Gastrocnemius medialis (tissue), 4 donors: ENCODE measurements around the gene SDF2L1. TPM values are rescaled to one million over a fixed set of nuclear protein-coding genes. Genes with fewer than 3 reads are reported as not detected.

Experiments used
- ATAC-seq, 2 donors: fragments of 150-250 bp; one replicate each; pipeline ENCODE4 v1.9.1; 2016
- DNase-seq, 2 donors: peaks; one replicate each; pipeline ENCODE4 v3.0.0-alpha.2; 2019
- H3K27ac ChIP-seq, 4 donors: fragments of 200-600 bp; sonication (generic); 1 replicate in 1 of 4; 2 replicates in 3 of 4; pipeline ENCODE4 v1.5.1; 2016 to 2018; ENCODE audit warnings: mild to moderate bottlenecking in 2 of 4, moderate library complexity in 1 of 4
- H3K27me3 ChIP-seq, 3 donors: fragments of 200-600 bp; sonication (generic) in 2 of 3; 1 replicate in 1 of 3; 2 replicates in 2 of 3; pipeline versions ENCODE4 v1.5.1 to v1.6.0; 2016 to 2019; ENCODE audit warnings: mild to moderate bottlenecking in 1 of 3, moderate library complexity in 1 of 3
- H3K36me3 ChIP-seq, 2 donors: fragments of 200-600 bp; sonication (generic) in 1 of 2; one replicate each; pipeline ENCODE4 v1.5.1; 2017 to 2018
- H3K4me1 ChIP-seq, 2 donors: fragments of 200-600 bp; sonication (generic) in 1 of 2; one replicate each; pipeline ENCODE4 v1.5.1; 2016 to 2017; ENCODE audit warnings: mild to moderate bottlenecking in 2 of 2
- H3K4me3 ChIP-seq, 4 donors: fragments of 200-600 bp; sonication (generic) in 3 of 4; 1 replicate in 1 of 4; 2 replicates in 3 of 4; pipeline ENCODE4 v1.5.1; 2016 to 2019; ENCODE audit warnings: mild to moderate bottlenecking in 2 of 4
- H3K9me3 ChIP-seq, 3 donors: fragments of 200-600 bp; sonication (generic) in 2 of 3; 1 replicate in 1 of 3; 2 replicates in 2 of 3; pipeline ENCODE4 v1.5.1; 2016 to 2019
- POLR2A ChIP-seq, 2 donors: fragments of 450-650 bp; IDR thresholded peaks; one replicate each; pipeline ENCODE4 v1.6.1; 2017; ENCODE audit warnings: antibody characterized with exemption in 2 of 2, mild to moderate bottlenecking in 2 of 2, moderate library complexity in 2 of 2
- in situ Hi-C, 4 donors: fragments of 200-750 bp; cut with MboI; loops; one replicate each; pipeline versions ENCODE4 v1.15.0 to v1.8.0; 2017; ENCODE audit warnings: low sequenced_read_pairs in 4 of 4
- intact Hi-C: fragments of 100-400 bp; cut with DNase I; formaldehyde crosslinking; loops from one replicate; pipeline ENCODE4 v1.15.1; 2023; ENCODE audit warnings: low total_unique reads
- total RNA-seq, 4 donors: library from RNA; depleted of rRNA; stranded (reverse); fragments of >200 nt; gene quantifications; one replicate each; pipeline versions ENCODE4 v1.1.0 to v1.2.3, GENCODE V29; 2016
- TF ChIP-seq, protein P1 (sequence below), 5 experiments: fragments of 450-650 bp in 3 of 5; fragments of 200-600 bp in 2 of 5; sonication (generic) in 2 of 5; IDR thresholded peaks in 4 of 5; conservative IDR thresholded peaks in 1 of 5; 1 replicate in 4 of 5; 2 replicates in 1 of 5; pipeline ENCODE4 v1.5.1; 2016 to 2019; ENCODE audit warnings: antibody characterized with exemption in 5 of 5, mild to moderate bottlenecking in 3 of 5, moderate library complexity in 3 of 5

SDF2L1 gene
- total RNA-seq, 4 donors from 2014 or later = 8.5 to 33.2 (median 23.3) TPM

DNA sequence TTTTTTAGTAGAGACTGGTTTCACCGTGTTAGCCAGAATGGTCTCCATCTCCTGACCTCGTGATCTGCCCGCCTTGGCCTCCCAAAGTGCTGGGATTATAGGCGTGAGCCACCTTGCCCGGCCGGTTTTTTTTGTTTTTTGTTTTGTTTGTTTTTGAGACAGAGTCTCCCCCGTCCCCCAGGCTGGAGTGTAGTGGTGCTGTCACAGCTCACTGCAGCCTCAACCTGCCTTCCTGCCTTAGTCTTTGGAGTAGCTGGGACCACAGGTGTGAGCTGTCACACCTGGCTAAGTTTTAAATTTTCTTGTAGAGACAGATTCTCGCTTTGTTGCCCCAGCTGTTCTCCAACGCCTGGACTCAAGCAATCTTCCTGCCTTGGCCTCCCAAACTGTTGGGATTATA lies 26.9 kb downstream of the SDF2L1 start:
- in situ Hi-C loops (no loop called here), intact Hi-C loops (loop anchor here (5.0 kb wide), 1 partner anchor 268 kb away; no protein-coding TSS in a partner anchor)
- Histone ChIP-seq H3K9me3 (no peaks in the 10 kb centered on the region), H3K4me1 (peaks cover 0 to 12% of the 10 kb centered on the region in 2 donors), H3K4me3 (no peak overlapping the region), H3K36me3 (peaks cover 0 to 40% of the 10 kb centered on the region in 2 donors), H3K27ac (no peak overlapping the region), H3K27me3 (no peaks in the 10 kb centered on the region)
- no peak for TF ChIP-seq POLR2A (IDR thresholded peaks at IDR 0.05)
- TF ChIP-seq, protein P1, sequence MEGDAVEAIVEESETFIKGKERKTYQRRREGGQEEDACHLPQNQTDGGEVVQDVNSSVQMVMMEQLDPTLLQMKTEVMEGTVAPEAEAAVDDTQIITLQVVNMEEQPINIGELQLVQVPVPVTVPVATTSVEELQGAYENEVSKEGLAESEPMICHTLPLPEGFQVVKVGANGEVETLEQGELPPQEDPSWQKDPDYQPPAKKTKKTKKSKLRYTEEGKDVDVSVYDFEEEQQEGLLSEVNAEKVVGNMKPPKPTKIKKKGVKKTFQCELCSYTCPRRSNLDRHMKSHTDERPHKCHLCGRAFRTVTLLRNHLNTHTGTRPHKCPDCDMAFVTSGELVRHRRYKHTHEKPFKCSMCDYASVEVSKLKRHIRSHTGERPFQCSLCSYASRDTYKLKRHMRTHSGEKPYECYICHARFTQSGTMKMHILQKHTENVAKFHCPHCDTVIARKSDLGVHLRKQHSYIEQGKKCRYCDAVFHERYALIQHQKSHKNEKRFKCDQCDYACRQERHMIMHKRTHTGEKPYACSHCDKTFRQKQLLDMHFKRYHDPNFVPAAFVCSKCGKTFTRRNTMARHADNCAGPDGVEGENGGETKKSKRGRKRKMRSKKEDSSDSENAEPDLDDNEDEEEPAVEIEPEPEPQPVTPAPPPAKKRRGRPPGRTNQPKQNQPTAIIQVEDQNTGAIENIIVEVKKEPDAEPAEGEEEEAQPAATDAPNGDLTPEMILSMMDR (IDR thresholded peaks at IDR 0.05 in 4 of 5, conservative IDR thresholded peaks at IDR 0.05 in 1 of 5) = no peak
- ATAC-seq (no peak), DNase-seq (no peak)

DNA sequence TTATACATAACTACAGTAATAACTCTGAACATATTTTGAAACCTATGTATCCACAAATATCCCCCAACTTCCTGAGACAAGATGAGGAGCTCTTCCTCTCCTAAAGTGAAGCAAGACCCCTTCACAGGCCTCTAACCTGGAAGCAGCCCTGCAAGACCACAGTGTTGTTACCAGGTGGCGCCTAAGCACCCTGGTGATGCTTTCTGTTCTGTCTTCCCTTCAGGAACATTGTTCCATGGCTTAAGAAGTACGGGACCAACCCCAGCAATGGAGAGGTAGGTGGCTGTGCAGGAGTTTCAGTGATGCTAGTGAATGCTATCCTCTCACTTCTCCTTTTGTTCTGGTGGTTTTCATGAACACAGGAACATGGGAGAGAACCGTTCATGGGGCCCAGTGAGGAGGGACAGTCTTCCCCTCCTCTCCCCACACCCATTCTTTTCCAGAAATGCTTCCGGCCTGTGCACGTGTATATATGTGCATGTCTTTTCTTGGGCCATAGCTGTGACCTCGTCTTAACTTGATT lies 30.1 kb downstream of the SDF2L1 start:
- DNase-seq = no peak
- H3K36me3 ChIP-seq = peaks cover 0 to 60% of the 10 kb centered on the region in 2 donors
- in situ Hi-C loops = no loop called here

DNA sequence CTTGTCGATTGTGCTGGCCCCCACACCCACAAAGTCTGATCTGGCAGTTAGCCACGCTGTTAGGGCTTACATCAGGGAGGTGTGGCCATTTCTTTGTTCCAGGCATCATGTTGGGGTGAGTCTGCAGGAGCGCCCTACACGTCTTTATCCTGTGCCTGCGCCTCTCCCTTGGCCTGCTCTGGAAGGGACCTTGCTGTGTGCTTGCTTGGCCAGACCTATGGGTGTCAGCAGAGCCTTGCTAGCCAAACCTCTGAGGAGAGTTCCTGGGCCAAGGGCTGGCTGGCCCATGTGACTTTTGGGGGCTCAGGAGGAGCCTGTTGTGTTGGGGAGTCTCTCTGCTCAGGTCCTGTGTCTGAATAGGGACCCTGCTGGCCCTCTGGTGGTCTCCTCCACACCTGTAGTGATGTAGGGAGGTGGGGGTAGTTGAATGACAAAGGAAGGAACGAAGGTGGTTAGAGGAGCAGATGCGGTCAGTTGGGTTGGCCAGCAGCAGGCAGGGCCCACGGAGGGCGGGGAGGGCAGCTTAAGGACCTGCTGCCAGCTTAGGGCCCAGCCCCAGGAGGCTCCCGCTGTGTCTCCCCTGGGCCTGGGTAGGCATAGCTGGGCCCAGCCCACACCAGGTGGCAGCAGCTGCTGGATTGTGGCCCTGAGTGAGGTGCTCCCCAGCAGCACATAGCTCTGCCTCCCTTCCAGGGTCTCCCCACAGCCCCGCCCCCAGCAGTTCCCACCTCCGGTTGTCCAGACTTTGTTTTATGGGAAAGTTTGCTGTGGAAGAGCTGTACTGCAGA lies 31.6 kb downstream of the SDF2L1 start:
- intact Hi-C loops (no loop called here), in situ Hi-C loops (no loop called here)
- no peak for ATAC-seq
- Histone ChIP-seq H3K4me1 (no peaks in the 10 kb centered on the region), H3K36me3 (peaks cover 0 to 60% of the 10 kb centered on the region in 2 donors), H3K4me3 (no peak overlapping the region), H3K27me3 (no peaks in the 10 kb centered on the region), H3K9me3 (no peaks in the 10 kb centered on the region), H3K27ac (no peak overlapping the region)
- no peak for DNase-seq
- no peak for TF ChIP-seq POLR2A (IDR thresholded peaks at IDR 0.05)
- TF ChIP-seq, protein P1 (IDR thresholded peaks at IDR 0.05 in 4 of 5, conservative IDR thresholded peaks at IDR 0.05 in 1 of 5) = no peak

More for the DNA sequence above, 30.1 kb downstream of the SDF2L1 start:
- Histone ChIP-seq H3K4me1 (peaks cover 0 to under 1% of the 10 kb centered on the region in 2 donors), H3K27me3 (no peaks in the 10 kb centered on the region), H3K27ac (no peak overlapping the region), H3K4me3 (no peak overlapping the region), H3K9me3 (no peaks in the 10 kb centered on the region)
- TF ChIP-seq, protein P1 (IDR thresholded peaks at IDR 0.05 in 4 of 5, conservative IDR thresholded peaks at IDR 0.05 in 1 of 5) = no peak
- TF ChIP-seq POLR2A (IDR thresholded peaks at IDR 0.05) = no peak
- intact Hi-C loops = no loop called here
- no peak for ATAC-seq

DNA sequence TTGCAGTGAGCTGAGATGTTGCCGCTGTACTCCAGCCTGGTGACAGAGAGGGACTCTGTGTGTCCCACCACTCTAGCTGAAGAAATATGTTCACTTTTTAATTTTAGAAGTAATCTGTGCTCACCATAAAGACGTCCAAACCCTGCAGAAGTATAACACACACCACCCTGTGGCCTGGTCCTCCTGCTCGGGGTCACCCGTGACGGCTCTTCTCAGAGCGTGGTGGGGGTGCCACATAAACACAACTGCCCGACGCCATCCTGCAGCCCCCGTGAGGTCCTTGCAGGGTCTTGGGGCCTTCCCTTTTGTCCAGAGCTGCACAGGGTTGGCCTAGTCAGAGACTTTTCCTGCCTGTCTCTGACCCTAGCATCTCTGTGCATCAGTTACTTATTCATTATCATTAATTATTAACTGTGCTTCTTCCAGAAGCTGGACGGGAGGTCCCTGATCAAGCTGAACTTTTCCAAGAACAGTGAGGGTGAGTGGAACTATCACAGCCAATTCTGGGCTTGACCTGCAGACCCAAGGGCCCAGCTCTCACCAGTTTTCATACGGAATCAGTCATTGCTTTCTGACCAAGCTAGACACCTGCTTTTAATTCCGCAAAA lies 32.6 kb downstream of the SDF2L1 start:
- Histone ChIP-seq H3K9me3 (no peaks in the 10 kb centered on the region), H3K4me1 (no peaks in the 10 kb centered on the region), H3K36me3 (peaks cover 0 to 60% of the 10 kb centered on the region in 2 donors), H3K4me3 (no peak overlapping the region), H3K27ac (no peak overlapping the region), H3K27me3 (no peaks in the 10 kb centered on the region)
- TF ChIP-seq POLR2A (IDR thresholded peaks at IDR 0.05) = no peak
- TF ChIP-seq, protein P1 (IDR thresholded peaks at IDR 0.05 in 4 of 5, conservative IDR thresholded peaks at IDR 0.05 in 1 of 5) = no peak
- in situ Hi-C loops = no loop called here
- no peak for DNase-seq
- intact Hi-C loops = no loop called here
- no peak for ATAC-seq
